PC-3 (cell line): ENCODE measurements around the gene TRDMT1. TPM values are rescaled to one million over a fixed set of nuclear protein-coding genes. Genes with fewer than 3 reads are reported as not detected.

Source experiments
- ATAC-seq: fragments of 200-7000 bp; cut with Tn5 transposase; 2 replicates; pipeline ENCODE4 v1.9.1; 2020; ENCODE audit warnings: mild to moderate bottlenecking, moderate library complexity
- BruUV-seq: library from RNA; stranded (reverse); fragments of 400-500 nt; replicated peaks from 2 replicates; lab custom pipeline; 2021; lab: Mats Ljungman, UMichigan
- CTCF ChIA-PET: fragments of 300-600 bp; sonication (Branson Sonifier 250); formaldehyde crosslinking; loops from one replicate; lab custom pipeline; 2022; ENCODE audit warnings: antibody characterized with exemption; lab: Charles Lee
- POLR2A ChIA-PET: fragments of 300-600 bp; sonication (Branson Sonifier 250); formaldehyde crosslinking; loops from one replicate; lab custom pipeline; 2022; ENCODE audit warnings: antibody characterized with exemption; ENCODE audit not compliant: unreplicated experiment; lab: Charles Lee
- DNase-seq: peaks from one replicate; pipeline ENCODE4 v3.0.0-alpha.2; 2015
- H2AFZ ChIP-seq: fragments of 300-600 bp; sonication (generic); 2 replicates; pipeline ENCODE4 v1.6.0; 2016; ENCODE audit warnings: antibody characterized with exemption, low read length
- H3F3A ChIP-seq: fragments of 300-600 bp; sonication (generic); one replicate; pipeline ENCODE4 v1.6.0; 2017; ENCODE audit warnings: antibody characterized with exemption, low read length, control low read depth, mild to moderate bottlenecking; ENCODE audit not compliant: unreplicated experiment
- H3K27ac ChIP-seq: fragments of 300-600 bp; sonication (generic); 2 replicates; pipeline ENCODE4 v1.5.1; 2016; ENCODE audit warnings: mild to moderate bottlenecking, low read length
- H3K27me3 ChIP-seq: fragments of 300-600 bp; sonication (generic); 2 replicates; pipeline ENCODE4 v1.6.1; 2016; ENCODE audit warnings: low read length, mixed read lengths
- H3K36me3 ChIP-seq: fragments of 300-600 bp; sonication (generic); 2 replicates; pipeline ENCODE4 v1.6.1; 2016; ENCODE audit warnings: low read depth, mixed run types, low read length, mixed read lengths
- H3K4me1 ChIP-seq: fragments of 300-600 bp; sonication (generic); 2 replicates; pipeline ENCODE4 v1.5.1; 2016; ENCODE audit warnings: low read length; ENCODE audit not compliant: insufficient read depth
- H3K4me2 ChIP-seq: fragments of 300-600 bp; sonication (generic); 2 replicates; pipeline ENCODE4 v1.6.0; 2016; ENCODE audit warnings: low read length
- H3K4me3 ChIP-seq: fragments of 300-600 bp; sonication (generic); 2 replicates; pipeline ENCODE4 v1.5.1; 2016; ENCODE audit warnings: mild to moderate bottlenecking, low read length, mixed read lengths
- H3K79me2 ChIP-seq: fragments of 300-600 bp; sonication (generic); 2 replicates; pipeline ENCODE4 v1.6.1; 2017; ENCODE audit warnings: low read length, mixed read lengths
- H3K9ac ChIP-seq: fragments of 300-600 bp; sonication (generic); 2 replicates; pipeline ENCODE4 v1.6.0; 2016; ENCODE audit warnings: mild to moderate bottlenecking, low read length
- H3K9me2 ChIP-seq: fragments of 300-600 bp; sonication (generic); replicated peaks from 2 replicates; pipeline ENCODE4 v1.6.1; 2016; ENCODE audit warnings: mixed run types, low read length, mixed read lengths
- H3K9me3 ChIP-seq: fragments of 300-600 bp; sonication (generic); 2 replicates; pipeline ENCODE4 v1.6.1; 2016; ENCODE audit warnings: low read length, mixed read lengths
- H4K20me1 ChIP-seq: fragments of 300-600 bp; sonication (generic); 2 replicates; pipeline ENCODE4 v1.6.1; 2016; ENCODE audit warnings: low read length, mixed read lengths
- CTCF ChIP-seq: fragments of 300-600 bp; sonication (generic); conservative IDR thresholded peaks from 2 replicates; pipeline ENCODE4 v1.5.1; 2017; ENCODE audit warnings: antibody characterized with exemption, low read depth, mild to moderate bottlenecking, low read length
- EZH2 ChIP-seq: fragments of 300-600 bp; sonication (generic); IDR thresholded peaks from one replicate; pipeline ENCODE4 v1.6.1; 2017; ENCODE audit warnings: antibody characterized with exemption, mild to moderate bottlenecking, low read length; ENCODE audit not compliant: unreplicated experiment
- EZH2phosphoT487 ChIP-seq: fragments of 300-600 bp; sonication (generic); IDR thresholded peaks from 2 replicates; pipeline ENCODE4 v1.6.1; 2018; ENCODE audit warnings: mild to moderate bottlenecking, antibody characterized with exemption, low read length, borderline replicate concordance
- intact Hi-C: fragments of 100-400 bp; cut with micrococcal nuclease; formaldehyde crosslinking; loops from 2 replicates; pipeline ENCODE4 v1.9.0; 2023
- total RNA-seq: library from RNA; depleted of rRNA; stranded (reverse); fragments of >200 nt; gene quantifications from 2 replicates; pipeline ENCODE4 v1.2.3, GENCODE V29; 2014

Gene TRDMT1
- total RNA-seq, 1 experiment from 2014 or later, result 2.0 TPM

- Histone ChIP-seq H3K79me2 (peaks cover 9% of the 10 kb centered on the region; the same call in 1 of the 2 replicates), H3K36me3 (no peaks in the 10 kb centered on the region), H3F3A (no peaks in the 10 kb centered on the region), H3K27me3 (no peaks in the 10 kb centered on the region), H2AFZ (no peak overlapping the region), H3K9ac (no peak overlapping the region), H4K20me1 (no peaks in the 10 kb centered on the region), H3K4me2 (no peak overlapping the region), H3K4me3 (no peak overlapping the region), H3K9me3 (no peaks in the 10 kb centered on the region), H3K27ac (no peak overlapping the region), H3K4me1 (peaks cover 14% of the 10 kb centered on the region), H3K9me2 (no peaks in the 10 kb centered on the region)
- intact Hi-C loops, result no loop called here
- no TSS peak for BruUV-seq
- DNase-seq (no peak), ATAC-seq (no peak)
- POLR2A ChIA-PET, result no interaction called here
- TF ChIP-seq EZH2phosphoT487 (no peak), CTCF (no peak), EZH2 (no peak)
- CTCF ChIA-PET, result no interaction called here
Observed at GRCh38 chr10:17196573-17196972, 4.9 kb downstream of the TRDMT1 start.

- no TSS peak for BruUV-seq
- Histone ChIP-seq H3K9me3 (no peaks in the 10 kb centered on the region), H3K4me3 (no peak overlapping the region), H3K4me1 (peaks cover 14% of the 10 kb centered on the region), H3K27me3 (no peaks in the 10 kb centered on the region), H3K9me2 (no peaks in the 10 kb centered on the region), H3K4me2 (no peak overlapping the region), H2AFZ (no peak overlapping the region), H4K20me1 (no peaks in the 10 kb centered on the region), H3K9ac (no peak overlapping the region), H3K36me3 (no peaks in the 10 kb centered on the region), H3F3A (no peaks in the 10 kb centered on the region), H3K27ac (no peak overlapping the region), H3K79me2 (peaks cover 9% of the 10 kb centered on the region; the same call in 1 of the 2 replicates)
- TF ChIP-seq EZH2phosphoT487 (no peak), CTCF (no peak), EZH2 (no peak)
- DNase-seq, result no peak
- POLR2A ChIA-PET, result no interaction called here
- CTCF ChIA-PET, result no interaction called here
- intact Hi-C loops, result no loop called here
- ATAC-seq, result no peak
Observed at GRCh38 chr10:17196045-17196444, 5.4 kb downstream of the TRDMT1 start.

- H2AFZ ChIP-seq, result no peak overlapping the region
- no peaks in the 10 kb centered on the region for H3K27me3 ChIP-seq
- DNase-seq (no peak), ATAC-seq (no peak)
- H3K36me3 ChIP-seq, result no peaks in the 10 kb centered on the region
- no peak for TF ChIP-seq EZH2
- no peak for TF ChIP-seq CTCF
- TF ChIP-seq EZH2phosphoT487, result no peak
- H3K9ac ChIP-seq, result no peak overlapping the region
- H3K9me2 ChIP-seq, result no peaks in the 10 kb centered on the region
- H3K9me3 ChIP-seq, result no peaks in the 10 kb centered on the region
- BruUV-seq, result no TSS peak
- peaks cover 14% of the 10 kb centered on the region for H3K4me1 ChIP-seq
- ChIA-PET CTCF (no interaction called here), POLR2A (interaction anchor here (0.6 kb wide), 1 partner anchor 55 kb away, joined by 6 read pairs; no protein-coding TSS in a partner anchor)
- H3K4me3 ChIP-seq, result no peak overlapping the region
- no peaks in the 10 kb centered on the region for H3F3A ChIP-seq
- intact Hi-C loops, result no loop called here
- H4K20me1 ChIP-seq, result no peaks in the 10 kb centered on the region
- no peak overlapping the region for H3K27ac ChIP-seq
- 0 out of 2 replicates have a peak, but pooled peaks cover 9% of the 10 kb centered on the region for H3K79me2 ChIP-seq
- no peak overlapping the region for H3K4me2 ChIP-seq
Observed at GRCh38 chr10:17195083-17195482, 6.4 kb downstream of the TRDMT1 start.
